Measurements from ENCODE around the gene HOXC4. TPM values are rescaled to one million over a fixed set of nuclear protein-coding genes. Genes with fewer than 3 reads are reported as not detected.
A peak's percentile ranks its signal among the peaks of the same experiment; 100 is the strongest.

The HOXC4 gene
- total RNA-seq, 3 donors from 2014 or later = 1.8 to 2.3 (median 1.9) TPM

DNA sequence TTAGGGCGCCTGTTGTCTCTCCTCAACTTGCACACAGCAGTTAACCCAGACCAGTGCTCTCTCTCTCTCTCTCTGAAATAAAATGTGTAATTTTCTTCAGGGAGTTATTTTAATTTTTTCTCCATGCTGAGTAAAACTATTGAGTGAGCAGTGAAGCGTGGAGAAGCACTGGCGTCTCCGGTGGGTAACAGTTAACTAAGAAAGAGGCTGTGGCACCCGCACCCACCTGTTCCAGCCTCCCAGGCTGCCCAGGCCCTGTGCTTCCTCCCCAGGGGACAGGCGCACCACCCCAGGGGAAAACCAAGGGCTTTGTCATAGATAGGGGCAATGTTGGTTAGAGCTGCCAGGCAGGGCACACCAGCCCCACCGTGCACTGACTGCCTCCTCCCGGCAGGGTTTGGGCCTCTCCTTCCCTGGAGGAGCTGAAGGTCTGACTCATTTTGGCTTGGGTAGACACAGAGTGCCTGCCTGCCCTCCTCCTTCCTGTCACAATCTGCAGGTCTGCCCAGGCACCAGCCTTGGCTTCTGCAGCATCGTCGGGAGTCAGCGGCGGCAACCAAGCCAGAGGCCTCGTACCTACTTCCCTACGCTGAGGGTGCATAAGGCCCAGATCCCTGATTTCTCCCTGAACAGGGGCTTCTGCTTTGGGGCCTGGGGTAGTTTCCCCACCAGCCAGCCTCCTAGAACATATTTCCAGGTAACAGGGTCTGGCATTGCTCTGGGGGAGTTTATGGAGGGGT is 16.8 kb upstream of the HOXC4 start:
- no peak for TF ChIP-seq POLR2AphosphoS5 (IDR thresholded peaks at IDR 0.05)
- no peak for TF ChIP-seq POLR2A (IDR thresholded peaks at IDR 0.05)
- TF ChIP-seq CTCF (IDR thresholded peaks at IDR 0.05) = no peak
- Histone ChIP-seq H3K27me3 (no peaks in the 10 kb centered on the region), H3K36me3 (no peaks in the 10 kb centered on the region), H3K4me1 (peaks cover 5 to 12% of the 10 kb centered on the region in 2 donors), H3K4me3 (no peak overlapping the region), H3K9me3 (no peaks in the 10 kb centered on the region), H3K27ac (no peak overlapping the region)
- no peak for DNase-seq (ENCODE audit: low spot score in 2 of 2)
- intact Hi-C loops (cut with DNase I; ENCODE audit: low total_unique reads) = no loop called here

DNA sequence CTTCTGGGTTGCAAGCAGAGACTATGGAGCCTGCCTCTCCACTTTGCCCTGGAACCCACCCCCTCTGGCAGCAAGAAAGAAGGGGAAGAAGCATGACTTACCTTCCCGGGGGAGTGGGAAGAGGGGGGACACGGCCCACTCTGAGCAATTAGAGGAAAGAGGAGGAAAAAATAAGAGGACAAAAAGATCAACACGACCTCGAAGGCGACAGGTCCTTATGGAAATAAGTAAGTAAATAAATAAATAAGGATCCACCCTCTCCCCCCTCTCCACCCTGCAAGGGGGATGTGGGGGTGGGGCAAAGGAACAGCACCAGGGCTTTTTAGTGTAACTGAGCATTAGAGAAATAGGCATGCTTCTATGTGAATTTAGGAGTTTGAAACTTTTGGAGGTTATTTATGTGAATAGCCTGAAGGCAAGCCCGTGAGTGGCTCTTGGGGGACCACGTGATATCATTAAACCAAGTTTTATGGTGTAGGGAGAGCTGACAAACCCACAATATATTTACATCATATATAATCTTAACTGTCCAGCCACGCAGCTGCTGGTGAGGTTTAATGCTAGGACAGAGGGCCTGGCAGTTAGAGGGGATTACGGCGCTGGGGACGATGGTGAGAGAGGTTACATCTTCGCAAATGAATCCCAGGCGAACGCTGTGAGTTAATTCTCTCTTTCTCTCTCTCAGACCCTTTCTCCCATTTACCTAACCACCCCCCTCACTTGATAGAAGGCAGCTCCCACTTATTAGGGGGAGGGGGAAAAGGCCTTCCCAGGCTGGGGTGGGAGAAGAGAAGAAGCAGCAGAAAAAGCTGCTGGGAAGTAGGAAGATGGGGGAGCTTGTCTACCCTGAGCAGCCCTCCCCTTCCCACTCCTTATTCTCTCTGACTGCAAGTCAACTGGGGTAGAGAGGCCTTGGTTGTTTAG is 16.0 kb upstream of the HOXC4 start:
- Histone ChIP-seq H3K4me1 (peaks cover 0 to 12% of the 10 kb centered on the region in 2 donors), H3K4me3 (no peak overlapping the region), H3K27me3 (no peaks in the 10 kb centered on the region), H3K36me3 (no peaks in the 10 kb centered on the region), H3K9me3 (no peaks in the 10 kb centered on the region), H3K27ac (peak overlapping the region; percentile 25 to 91)
- TF ChIP-seq POLR2AphosphoS5 (IDR thresholded peaks at IDR 0.05) (no peak), CTCF (IDR thresholded peaks at IDR 0.05) (no peak), POLR2A (IDR thresholded peaks at IDR 0.05) (no peak)
- intact Hi-C loops (cut with DNase I; ENCODE audit: low total_unique reads) = no loop called here
- no peak for DNase-seq (ENCODE audit: low spot score in 2 of 2)

DNA sequence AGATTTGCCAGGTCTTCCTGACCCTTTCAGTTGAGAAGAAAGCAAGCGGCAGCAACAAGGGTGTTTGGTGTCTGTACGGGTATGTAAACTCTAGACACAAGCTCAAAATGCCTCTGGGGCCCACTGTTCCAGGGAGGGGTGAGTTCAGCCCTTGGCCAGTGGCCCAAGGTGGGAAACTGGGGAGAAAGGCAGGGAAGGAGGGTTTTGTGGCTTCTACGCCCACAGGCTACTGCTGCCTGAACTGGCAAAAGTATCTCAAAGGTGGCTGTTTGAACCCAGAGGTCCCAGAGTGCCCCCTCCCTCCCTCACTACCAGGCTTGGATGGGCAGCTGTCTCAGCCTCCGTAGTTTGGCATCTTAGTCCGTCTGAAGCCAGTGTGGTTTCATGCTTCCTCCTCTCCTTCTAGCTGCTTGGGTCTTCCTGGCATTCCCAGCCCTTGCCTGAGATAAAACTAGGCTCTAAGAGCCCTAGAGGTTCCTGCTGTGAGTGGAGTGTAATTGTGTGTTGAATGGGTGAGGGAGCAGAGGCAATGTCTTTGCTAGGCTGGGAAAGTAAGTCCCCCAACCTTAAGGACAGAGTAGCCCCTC is 15.3 kb upstream of the HOXC4 start:
- H3K9me3 ChIP-seq = no peaks in the 10 kb centered on the region
- no peak for TF ChIP-seq POLR2AphosphoS5 (IDR thresholded peaks at IDR 0.05)
- TF ChIP-seq POLR2A (IDR thresholded peaks at IDR 0.05) = no peak
- peak in 1 of 3 donors; percentile 10 for TF ChIP-seq CTCF (IDR thresholded peaks at IDR 0.05)
- H3K4me3 ChIP-seq = no peak overlapping the region
- intact Hi-C loops (cut with DNase I; ENCODE audit: low total_unique reads) = no loop called here
- H3K36me3 ChIP-seq = no peaks in the 10 kb centered on the region
- H3K27ac ChIP-seq = peak overlapping the region; percentile 25 to 91
- DNase-seq (ENCODE audit: low spot score in 2 of 2) = no peak
- no peaks in the 10 kb centered on the region for H3K27me3 ChIP-seq
- peaks cover 0 to 12% of the 10 kb centered on the region in 2 donors for H3K4me1 ChIP-seq

- Histone ChIP-seq H3K4me3 (peak overlapping the region; percentile 25 to 50 (median 26)), H3K9me3 (no peaks in the 10 kb centered on the region), H3K4me1 (peaks cover 0 to 11% of the 10 kb centered on the region in 2 donors), H3K27me3 (no peaks in the 10 kb centered on the region), H3K36me3 (no peaks in the 10 kb centered on the region), H3K27ac (peak overlapping the region; percentile 68 to 91)
- TF ChIP-seq POLR2AphosphoS5 (IDR thresholded peaks at IDR 0.05) = peak in 1 of 3 donors; percentile 22
- no peak for TF ChIP-seq CTCF (IDR thresholded peaks at IDR 0.05)
- intact Hi-C loops (cut with DNase I; ENCODE audit: low total_unique reads) = no loop called here
- DNase-seq (ENCODE audit: low spot score in 2 of 2) = peak in 1 of 2 donors; percentile 77
Measured at GRCh38 chr12:54038871-54039414, 14.7 kb upstream of the HOXC4 start.
